GM20000 (cell line): Measurements from ENCODE around the gene GATA2.

Experiments
- DNase-seq: peaks from one replicate; pipeline ENCODE4 v3.0.0; 2012; ENCODE audit warnings: low spot score
- CTCF ChIP-seq: IDR thresholded peaks from 2 replicates; pipeline ENCODE4 v1.5.1; 2012; ENCODE audit warnings: mild to moderate bottlenecking, control low read depth; ENCODE audit errors: extremely low read depth, missing control alignments

Gene GATA2

GRCh38 chr3:128500556-128500955 is 7.6 kb upstream of the GATA2 start:
- TF ChIP-seq CTCF = no peak
- no peak for DNase-seq

- no peak for TF ChIP-seq CTCF
- no peak for DNase-seq
These were observed 6.8 kb upstream of the GATA2 start for GRCh38 chr3:128499724-128500275.

- no peak for DNase-seq
- TF ChIP-seq CTCF = no peak
These were observed 6.0 kb upstream of the GATA2 start for GRCh38 chr3:128498901-128499530.

DNA sequence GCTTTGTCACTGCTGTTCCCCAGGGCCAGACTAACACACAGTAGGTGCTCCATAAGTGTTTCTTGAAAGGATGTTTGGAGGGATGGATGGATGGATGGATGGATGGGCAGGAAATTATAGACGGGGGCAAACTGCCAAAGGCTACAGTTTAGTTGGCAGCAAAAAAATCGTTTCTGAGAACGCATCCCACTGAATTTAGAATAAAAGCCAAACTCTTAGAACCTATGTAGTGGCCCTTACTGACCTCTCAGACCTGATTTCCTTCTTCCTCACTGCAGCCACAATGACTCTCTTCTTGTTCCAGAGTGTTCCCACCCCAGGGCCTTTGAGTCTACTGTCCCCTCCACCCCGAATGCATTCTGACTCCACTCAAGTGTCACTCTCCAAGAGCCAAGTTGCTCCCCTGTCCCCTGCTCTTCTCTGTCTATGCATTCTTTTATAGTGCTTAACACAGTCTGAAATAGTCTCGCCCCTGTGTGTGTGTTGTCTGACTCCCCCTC is 5.2 kb upstream of the GATA2 start:
- no peak for TF ChIP-seq CTCF
- DNase-seq = no peak

- DNase-seq = peak; percentile 85
- peak; percentile 86 for TF ChIP-seq CTCF
These were observed 4.5 kb upstream of the GATA2 start for GRCh38 chr3:128497305-128498126.

DNA sequence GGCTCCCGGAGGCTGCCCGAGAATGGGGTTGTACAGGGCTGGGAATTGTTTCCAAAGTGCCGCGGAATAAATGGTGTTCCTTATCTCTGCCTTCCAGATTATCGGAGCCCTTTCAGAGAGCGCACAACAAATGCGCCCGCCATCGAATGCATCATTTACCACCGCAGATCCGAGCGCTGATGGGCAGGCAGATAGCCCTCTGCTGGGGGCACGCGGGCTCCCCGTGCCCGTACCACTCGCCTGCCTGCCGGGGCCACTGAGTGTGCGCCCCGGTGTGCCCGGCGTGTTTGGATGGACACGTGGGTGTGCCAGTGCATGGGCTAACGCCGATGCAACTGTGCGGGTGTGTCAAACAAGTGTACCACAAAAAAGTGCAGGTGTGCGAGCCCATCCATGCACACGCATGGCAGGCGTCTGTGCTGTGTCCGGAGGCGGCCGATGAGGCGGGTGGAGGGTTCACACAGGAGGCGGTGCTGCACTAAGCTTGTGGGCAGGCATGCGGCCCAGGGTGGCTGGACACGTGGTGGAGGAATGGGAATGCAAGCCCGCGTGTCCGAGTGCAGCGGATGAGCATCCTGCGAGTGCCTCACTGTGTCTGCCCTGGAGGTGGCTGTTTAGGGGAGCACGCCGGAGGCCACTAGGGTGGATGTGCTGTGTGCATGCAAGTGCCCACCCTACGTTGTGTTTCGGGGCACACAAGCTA is 3.8 kb upstream of the GATA2 start:
- DNase-seq = no peak
- TF ChIP-seq CTCF = no peak

DNA sequence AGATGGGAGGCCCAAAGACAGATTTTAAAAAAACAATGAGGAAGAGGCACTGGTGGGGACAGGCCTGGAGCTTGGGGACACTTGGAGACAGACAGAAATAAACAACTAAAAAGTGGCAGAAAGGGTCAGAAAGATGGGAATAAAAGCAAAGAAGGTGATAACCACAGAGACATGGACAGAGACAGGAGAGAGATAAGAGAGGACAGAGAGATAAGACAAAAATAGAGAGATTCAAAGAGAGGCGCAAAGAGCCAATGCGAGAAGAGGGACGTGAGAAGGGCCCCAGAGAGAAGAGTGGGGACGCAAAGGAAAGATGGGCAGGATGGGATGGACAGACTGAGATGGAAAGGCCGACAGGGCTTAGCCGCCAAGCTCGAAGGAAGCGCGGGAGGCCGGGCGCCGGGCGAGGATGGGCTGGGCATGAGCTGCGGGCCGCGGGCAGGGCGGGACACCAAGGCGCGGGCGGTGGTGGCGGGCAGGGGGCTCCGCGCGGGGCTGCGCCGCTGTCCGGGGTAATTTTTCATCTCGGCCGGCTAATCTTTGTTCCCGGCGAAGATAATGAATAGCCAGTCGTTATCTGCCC is 3.1 kb upstream of the GATA2 start:
- no peak for DNase-seq
- TF ChIP-seq CTCF = no peak
